ENCODE results near the gene METTL25B.

DNA sequence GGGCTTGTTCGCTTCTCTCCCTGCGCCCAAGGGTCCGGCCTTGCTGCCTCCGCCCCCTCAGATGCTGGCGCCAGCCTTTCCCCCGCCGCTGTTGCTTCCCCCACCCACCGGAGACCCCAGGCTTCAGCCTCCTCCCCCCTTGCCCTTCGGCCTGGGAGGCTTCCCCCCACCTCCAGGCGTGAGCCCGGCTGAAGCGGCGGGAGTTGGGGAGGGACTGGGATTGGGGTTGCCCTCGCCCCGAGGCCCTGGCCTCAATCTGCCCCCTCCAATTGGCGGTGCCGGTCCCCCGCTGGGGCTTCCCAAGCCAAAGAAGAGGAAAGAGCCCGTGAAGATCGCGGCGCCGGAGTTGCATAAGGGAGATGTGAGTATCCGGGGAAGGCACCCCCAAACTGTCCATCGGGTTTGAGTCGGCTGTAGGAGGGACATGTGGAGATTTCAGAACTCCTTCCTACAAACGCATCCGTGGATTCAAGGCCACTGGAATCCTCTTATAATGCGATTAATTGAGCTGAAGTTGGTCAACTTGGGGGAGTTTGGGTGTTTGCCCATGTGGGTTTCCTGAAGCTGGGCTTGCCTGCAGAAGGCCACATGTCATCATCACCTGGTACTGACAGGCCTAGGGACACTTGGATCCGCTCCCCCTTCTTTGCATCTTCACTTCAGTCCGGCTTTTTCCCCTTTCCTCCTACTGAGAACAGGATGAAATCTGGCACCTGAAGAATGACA, 39.8 kb downstream of the METTL25B start:
- TF ChIP-seq, protein P1, sequence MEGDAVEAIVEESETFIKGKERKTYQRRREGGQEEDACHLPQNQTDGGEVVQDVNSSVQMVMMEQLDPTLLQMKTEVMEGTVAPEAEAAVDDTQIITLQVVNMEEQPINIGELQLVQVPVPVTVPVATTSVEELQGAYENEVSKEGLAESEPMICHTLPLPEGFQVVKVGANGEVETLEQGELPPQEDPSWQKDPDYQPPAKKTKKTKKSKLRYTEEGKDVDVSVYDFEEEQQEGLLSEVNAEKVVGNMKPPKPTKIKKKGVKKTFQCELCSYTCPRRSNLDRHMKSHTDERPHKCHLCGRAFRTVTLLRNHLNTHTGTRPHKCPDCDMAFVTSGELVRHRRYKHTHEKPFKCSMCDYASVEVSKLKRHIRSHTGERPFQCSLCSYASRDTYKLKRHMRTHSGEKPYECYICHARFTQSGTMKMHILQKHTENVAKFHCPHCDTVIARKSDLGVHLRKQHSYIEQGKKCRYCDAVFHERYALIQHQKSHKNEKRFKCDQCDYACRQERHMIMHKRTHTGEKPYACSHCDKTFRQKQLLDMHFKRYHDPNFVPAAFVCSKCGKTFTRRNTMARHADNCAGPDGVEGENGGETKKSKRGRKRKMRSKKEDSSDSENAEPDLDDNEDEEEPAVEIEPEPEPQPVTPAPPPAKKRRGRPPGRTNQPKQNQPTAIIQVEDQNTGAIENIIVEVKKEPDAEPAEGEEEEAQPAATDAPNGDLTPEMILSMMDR (IDR thresholded peaks at IDR 0.05), result no peak
- no peak for TF ChIP-seq POLR2A (IDR thresholded peaks at IDR 0.05)
